Effector CD4-positive, alpha-beta T cell (primary cell): Measurements from ENCODE around the gene RASA2.

ENCODE experiments used
- DNase-seq: peaks from one replicate; pipeline ENCODE4 v3.0.0-alpha.2; 2020

RASA2 gene

DNA sequence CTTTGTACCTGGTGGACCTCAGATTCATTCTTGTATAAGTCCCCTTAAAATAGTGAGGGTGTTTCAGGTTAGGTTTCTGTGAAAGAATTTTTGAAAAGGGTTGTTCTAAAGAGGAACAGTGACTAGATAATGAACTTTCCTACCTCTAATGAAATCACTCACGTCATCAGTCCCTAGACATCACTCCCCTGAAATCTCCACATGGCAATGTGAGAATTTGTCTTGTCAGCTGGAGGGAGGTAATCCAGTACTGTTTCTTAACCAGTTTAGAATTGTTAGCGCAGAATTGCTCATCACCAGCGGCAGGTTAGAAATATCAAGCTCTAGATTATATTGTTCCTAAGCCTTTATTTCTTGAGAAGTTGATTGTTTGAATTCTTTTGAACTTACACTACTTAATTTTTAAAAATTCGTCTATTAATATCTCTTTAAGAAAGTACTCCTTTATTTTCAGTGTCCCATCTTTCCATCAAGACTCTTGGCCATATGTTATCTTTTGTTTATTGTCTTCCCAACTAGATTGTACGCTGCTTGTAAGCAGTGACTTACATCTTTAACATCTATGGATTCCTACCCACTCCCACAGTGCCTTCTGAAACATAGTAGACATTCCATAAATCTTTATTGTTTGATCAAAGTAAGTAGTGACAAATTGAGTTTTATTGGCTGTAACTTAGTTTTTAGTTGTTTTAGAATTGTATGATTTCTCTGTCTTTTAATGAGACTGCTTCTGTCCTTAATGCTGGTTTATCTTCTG is 52.8 kb downstream of the RASA2 start:
- DNase-seq, result no peak

DNA sequence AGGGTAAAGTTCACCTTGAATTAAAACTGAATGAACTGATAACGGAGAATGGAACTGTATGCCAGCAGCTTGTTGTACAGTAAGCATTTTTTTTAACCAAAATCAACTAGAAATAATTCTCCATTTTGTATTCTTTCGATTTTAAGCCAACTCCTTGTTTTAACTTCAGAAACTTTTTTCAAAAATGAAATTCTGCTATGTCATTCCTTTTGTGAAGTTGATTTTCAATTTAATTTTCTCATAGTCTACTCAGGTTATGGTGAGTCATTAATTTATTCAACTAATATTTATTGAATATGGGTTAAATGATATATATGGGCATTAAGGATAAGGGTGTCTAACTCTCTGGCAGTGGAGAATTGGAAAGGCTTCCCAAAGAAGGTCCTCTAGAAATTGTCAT is 53.7 kb downstream of the RASA2 start:
- no peak for DNase-seq

GRCh38 chr3:141542202-141542969 is 55.6 kb downstream of the RASA2 start:
- no peak for DNase-seq

GRCh38 chr3:141542989-141543388 is 56.2 kb downstream of the RASA2 start:
- DNase-seq, result no peak

- no peak for DNase-seq
Measured at GRCh38 chr3:141544697-141545096, 57.9 kb downstream of the RASA2 start.

- DNase-seq, result no peak
Measured at GRCh38 chr3:141546081-141546480, 59.3 kb downstream of the RASA2 start.

GRCh38 chr3:141546586-141546985 is 59.8 kb downstream of the RASA2 start:
- no peak for DNase-seq

- DNase-seq, result no peak
Measured at GRCh38 chr3:141547791-141548190, 61.0 kb downstream of the RASA2 start.

DNA sequence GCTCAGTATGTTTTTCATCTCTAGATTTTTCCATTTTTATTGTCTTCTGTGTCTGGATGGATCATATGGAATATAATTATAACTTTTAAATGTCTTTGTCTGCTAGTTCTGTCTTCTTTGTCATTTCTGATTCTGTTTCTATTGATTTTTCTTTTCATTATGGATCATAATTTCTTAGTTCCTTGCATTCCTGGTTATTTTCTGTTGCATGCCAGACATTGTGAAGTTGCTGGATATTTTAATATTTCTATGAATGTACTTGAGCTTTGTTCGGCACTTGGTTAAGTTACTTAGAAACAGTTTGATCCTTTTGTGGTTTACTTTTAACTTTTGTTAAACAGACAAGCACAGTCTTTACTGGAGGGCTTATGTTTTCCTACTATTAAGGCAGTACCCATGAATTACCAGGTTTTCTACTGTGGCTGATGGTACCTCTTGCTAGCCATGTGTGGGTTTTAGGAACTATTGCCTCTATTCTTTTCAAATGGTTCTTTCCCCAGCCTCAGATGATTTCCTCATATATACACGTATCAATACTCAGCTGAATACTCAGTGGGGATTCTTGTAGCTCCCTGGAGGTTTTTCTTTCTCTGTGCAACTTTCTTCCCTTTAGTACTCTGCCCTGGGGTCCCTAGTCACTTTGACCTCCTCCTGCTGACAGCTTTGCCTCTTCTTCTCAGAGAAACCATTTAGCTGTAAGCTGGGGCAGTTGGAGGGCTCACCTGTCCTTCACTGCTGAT is 64.3 kb downstream of the RASA2 start:
- DNase-seq, result no peak

DNA sequence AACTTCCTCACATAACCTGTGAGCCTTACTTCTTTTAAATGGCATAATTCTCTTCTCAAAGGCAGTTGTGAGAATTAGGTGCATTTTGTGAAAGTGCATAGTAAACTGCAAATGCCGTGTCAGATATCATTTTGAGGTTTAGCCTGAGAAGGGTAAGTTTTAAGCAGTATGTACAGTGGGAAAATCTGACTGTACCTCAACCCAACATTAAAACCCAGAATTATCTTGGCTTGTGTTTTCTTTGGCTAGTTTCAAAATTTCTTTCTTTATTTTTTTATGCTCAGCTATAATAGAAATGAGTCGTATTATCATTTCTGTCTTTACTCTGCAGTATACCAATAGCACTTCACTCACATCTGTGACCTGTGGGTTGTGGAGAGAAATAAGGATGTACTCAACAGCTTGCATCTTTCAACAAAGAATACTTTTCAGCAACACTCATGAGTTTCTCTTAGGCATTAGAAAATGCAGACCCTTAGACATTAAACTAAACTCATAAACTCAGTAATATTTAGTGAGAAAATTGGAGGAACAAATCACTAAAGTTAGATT is 65.7 kb downstream of the RASA2 start:
- DNase-seq, result no peak

GRCh38 chr3:141553055-141553454 is 66.2 kb downstream of the RASA2 start:
- DNase-seq, result no peak

GRCh38 chr3:141556034-141556433 is 69.2 kb downstream of the RASA2 start:
- no peak for DNase-seq

GRCh38 chr3:141557961-141558706 is 71.3 kb downstream of the RASA2 start:
- DNase-seq, result no peak

GRCh38 chr3:141561426-141562034 is 74.7 kb downstream of the RASA2 start:
- DNase-seq, result peak; percentile 52

DNA sequence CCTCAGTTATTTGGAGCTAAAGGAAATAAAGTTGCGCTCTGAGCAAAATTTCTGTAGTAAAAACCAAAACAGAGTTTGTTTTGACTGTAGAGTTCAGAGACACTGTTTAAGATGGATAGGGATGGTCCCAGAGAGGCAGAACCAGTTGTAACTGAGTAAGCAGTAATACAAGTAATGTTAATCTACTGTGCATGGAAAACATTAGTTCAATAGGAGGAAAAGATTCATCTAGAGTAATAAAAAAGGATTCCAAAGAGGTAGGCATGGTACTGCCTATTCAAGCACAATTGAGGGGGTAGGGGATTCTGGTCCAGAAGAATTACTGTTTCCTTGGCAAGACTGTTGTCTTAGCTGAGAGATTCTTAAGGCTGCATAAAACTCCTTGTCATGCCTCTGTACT is 77.4 kb downstream of the RASA2 start:
- no peak for DNase-seq

DNA sequence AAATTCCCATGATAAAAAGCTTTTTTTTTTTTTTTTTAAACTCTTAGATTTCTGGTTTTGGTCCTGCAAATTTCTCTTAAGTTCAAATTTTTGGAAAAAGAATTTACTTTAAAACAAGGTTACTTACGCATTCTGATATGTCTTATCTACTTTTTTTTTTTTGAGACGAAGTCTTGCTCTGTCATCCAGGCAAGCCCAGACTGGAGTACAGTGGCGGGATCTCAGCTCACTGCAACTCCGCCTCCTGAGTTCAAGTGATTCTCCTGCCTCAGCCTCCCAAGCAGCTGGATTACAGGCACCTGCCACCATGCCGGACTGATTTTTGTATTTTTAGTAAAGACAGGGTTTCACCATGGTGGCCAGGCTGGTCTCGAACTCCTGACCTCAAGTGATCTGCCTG is 83.2 kb downstream of the RASA2 start:
- no peak for DNase-seq

DNA sequence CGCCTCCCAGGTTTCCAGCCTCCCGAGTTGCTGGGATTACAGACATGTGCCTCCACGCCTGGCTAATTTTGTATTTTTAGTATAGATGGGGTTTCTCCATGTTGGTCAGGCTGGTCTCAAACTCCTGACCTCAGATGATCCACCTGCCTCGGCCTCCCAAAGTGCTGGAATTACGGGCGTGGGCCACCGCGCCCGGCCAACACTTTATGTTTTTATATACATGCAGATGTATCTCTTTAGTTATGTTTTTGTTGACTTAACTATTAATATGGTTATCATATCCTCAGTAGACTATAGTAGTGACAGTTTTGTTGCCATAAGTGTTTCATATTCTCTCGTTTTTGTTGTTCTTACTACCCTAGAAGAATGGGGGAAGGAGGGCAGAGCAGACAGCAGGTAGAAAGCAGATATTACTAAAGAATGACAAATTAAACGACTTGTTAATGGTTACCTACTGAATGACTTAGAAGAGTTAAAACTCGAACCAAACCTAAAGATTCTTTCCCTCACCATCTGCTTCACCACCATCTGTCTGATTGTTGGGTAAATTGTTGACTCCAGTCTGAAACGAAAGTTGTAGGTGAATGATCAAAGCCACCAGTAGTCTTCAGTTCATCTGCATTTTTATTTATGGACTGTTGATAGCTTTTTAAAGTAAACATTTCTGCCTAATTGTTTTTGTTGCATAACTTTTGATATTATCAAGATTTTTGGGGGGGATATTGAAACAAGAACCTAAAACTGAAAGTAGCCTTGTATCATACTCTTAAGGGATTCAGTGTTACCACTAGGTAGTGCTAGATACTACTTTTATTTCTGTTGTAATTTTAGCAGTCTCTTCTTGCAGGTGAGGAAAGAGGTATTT is 89.3 kb downstream of the RASA2 start:
- DNase-seq, result no peak

DNA sequence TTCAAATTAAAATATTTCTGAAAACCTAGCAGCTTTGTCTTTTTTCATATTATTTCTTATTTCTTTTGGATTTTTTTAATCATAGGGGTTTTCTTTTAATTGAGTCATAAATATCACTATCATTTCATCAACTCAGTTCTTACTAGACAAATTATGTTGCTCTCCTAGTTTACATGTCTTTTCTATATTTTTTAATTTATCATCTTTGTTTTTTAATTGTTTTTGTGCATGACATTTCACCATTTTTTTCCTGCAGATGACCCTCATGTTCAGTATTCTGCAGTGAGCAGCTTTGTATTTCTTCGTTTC is 89.9 kb downstream of the RASA2 start:
- DNase-seq, result no peak

- DNase-seq, result no peak
Measured at GRCh38 chr3:141578202-141578973, 91.6 kb downstream of the RASA2 start.

DNA sequence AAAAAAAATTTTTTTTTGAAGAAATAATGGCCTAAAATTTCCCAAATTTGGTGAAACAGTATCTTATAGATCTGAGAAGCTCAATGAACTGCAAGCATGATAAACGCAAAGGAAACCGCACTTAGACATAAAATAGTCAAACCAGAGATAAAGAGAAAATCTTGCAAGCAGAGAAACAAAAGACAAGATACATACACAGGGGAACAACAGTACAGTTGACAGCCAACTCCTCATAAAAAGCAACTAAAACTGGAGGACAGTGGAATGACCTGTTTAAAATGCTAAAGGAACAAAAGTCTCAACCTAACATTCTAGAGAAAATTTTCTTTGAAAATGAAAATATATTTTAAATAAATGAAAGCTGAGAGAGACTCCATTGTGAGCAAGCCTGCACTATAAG is 107.5 kb downstream of the RASA2 start:
- no peak for DNase-seq

- no peak for DNase-seq
Measured at GRCh38 chr3:141597931-141598330, 111.1 kb downstream of the RASA2 start.
